ENCODE results near the gene RANBP10. TPM values are rescaled to one million over a fixed set of nuclear protein-coding genes. Genes with fewer than 3 reads are reported as not detected.

The RANBP10 gene
- total RNA-seq, 8 experiments from 2014 or later, result 4.3 to 19.8 (median 7.6) TPM

GRCh38 chr16:67782567-67783352 lies 23.6 kb downstream of the RANBP10 start:
- H3K4me1 ChIP-seq (replicated peaks in 1 of 2), result no peaks in the 10 kb centered on the region
- no peak for ATAC-seq (replicated peaks in 6 of 8)
- no peak overlapping the region for H3K4me3 ChIP-seq
- WGBS, 10 experiments, result 87 to 100% (median 100%) methylated on average over 1 to 9 of the region's 12 CpGs; no CpG with 5 or more reads in 1 of the 10 experiments
- no peak overlapping the region for H3K27ac ChIP-seq
- in situ Hi-C loops (cut with MboI; ENCODE audit: low pct_unique_long_range_greater_than_20kb in 2 of 9, low sequenced_read_pairs in 9 of 9, unreplicated experiment in 9 of 9), result no loop called here

GRCh38 chr16:67781565-67781921 lies 24.8 kb downstream of the RANBP10 start:
- H3K4me3 ChIP-seq, result no peak overlapping the region
- in situ Hi-C loops (cut with MboI; ENCODE audit: low pct_unique_long_range_greater_than_20kb in 2 of 9, low sequenced_read_pairs in 9 of 9, unreplicated experiment in 9 of 9), result no loop called here

GRCh38 chr16:67780847-67781564 lies 25.4 kb downstream of the RANBP10 start:
- in situ Hi-C loops (cut with MboI; ENCODE audit: low pct_unique_long_range_greater_than_20kb in 2 of 9, low sequenced_read_pairs in 9 of 9, unreplicated experiment in 9 of 9), result no loop called here
- ATAC-seq (replicated peaks in 6 of 8), result no peak
- 93 to 100% (median 96%) methylated on average over 2 to 5 of the region's 7 CpGs; no CpG with 5 or more reads in 4 of the 10 experiments for WGBS, 10 experiments

More at GRCh38 chr16:67781565-67781921, 24.8 kb downstream of the RANBP10 start:
- Histone ChIP-seq H3K4me1 (replicated peaks in 1 of 2) (no peaks in the 10 kb centered on the region), H3K27ac (no peak overlapping the region)
- ATAC-seq (replicated peaks in 6 of 8), result no peak
- 76 to 100% (median 95%) methylated on average over 2 to 5 of the region's 5 CpGs; no CpG with 5 or more reads in 4 of the 10 experiments for WGBS, 10 experiments

GRCh38 chr16:67779256-67780014 lies 26.9 kb downstream of the RANBP10 start:
- in situ Hi-C loops (cut with MboI; ENCODE audit: low pct_unique_long_range_greater_than_20kb in 2 of 9, low sequenced_read_pairs in 9 of 9, unreplicated experiment in 9 of 9), result no loop called here
- WGBS, 10 experiments, result 20 to 100% (median 93%) methylated on average over 1 to 3 of the region's 5 CpGs; no CpG with 5 or more reads in 2 of the 10 experiments
- no peak for ATAC-seq (replicated peaks in 6 of 8)
- no peaks in the 10 kb centered on the region for H3K4me1 ChIP-seq (replicated peaks in 1 of 2)
- H3K4me3 ChIP-seq, result no peak overlapping the region
- no peak overlapping the region for H3K27ac ChIP-seq

More at GRCh38 chr16:67780847-67781564, 25.4 kb downstream of the RANBP10 start:
- H3K27ac ChIP-seq, result no peak overlapping the region
- H3K4me3 ChIP-seq, result no peak overlapping the region
- H3K4me1 ChIP-seq (replicated peaks in 1 of 2), result no peaks in the 10 kb centered on the region

GRCh38 chr16:67775273-67775672 lies 31.1 kb downstream of the RANBP10 start:
- no peak for ATAC-seq (replicated peaks in 6 of 8)
- Histone ChIP-seq H3K4me1 (replicated peaks in 1 of 2) (peaks cover 4 to 9% of the 10 kb centered on the region in 2 donors), H3K27ac (no peak overlapping the region), H3K4me3 (no peak overlapping the region)
- in situ Hi-C loops (cut with MboI; ENCODE audit: low pct_unique_long_range_greater_than_20kb in 2 of 9, low sequenced_read_pairs in 9 of 9, unreplicated experiment in 9 of 9), result no loop called here
- 63 to 100% (median 96%) methylated on average over 1 to 6 of the region's 6 CpGs; no CpG with 5 or more reads in 2 of the 10 experiments for WGBS, 10 experiments

GRCh38 chr16:67774457-67774853 lies 31.9 kb downstream of the RANBP10 start:
- 80 to 100% (median 90%) methylated on average over 1 of the region's 3 CpGs; no CpG with 5 or more reads in 6 of the 10 experiments for WGBS, 10 experiments
- H3K4me3 ChIP-seq, result no peak overlapping the region
- H3K4me1 ChIP-seq (replicated peaks in 1 of 2), result peaks cover 5 to 13% of the 10 kb centered on the region in 2 donors
- no peak for ATAC-seq (replicated peaks in 6 of 8)
- in situ Hi-C loops (cut with MboI; ENCODE audit: low pct_unique_long_range_greater_than_20kb in 2 of 9, low sequenced_read_pairs in 9 of 9, unreplicated experiment in 9 of 9), result no loop called here
- no peak overlapping the region for H3K27ac ChIP-seq

GRCh38 chr16:67773569-67774456 lies 32.5 kb downstream of the RANBP10 start:
- no peak overlapping the region for H3K4me3 ChIP-seq
- ATAC-seq (replicated peaks in 6 of 8), result no peak
- in situ Hi-C loops (cut with MboI; ENCODE audit: low pct_unique_long_range_greater_than_20kb in 2 of 9, low sequenced_read_pairs in 9 of 9, unreplicated experiment in 9 of 9), result no loop called here
- no peak overlapping the region for H3K27ac ChIP-seq
- H3K4me1 ChIP-seq (replicated peaks in 1 of 2), result peaks cover 5 to 13% of the 10 kb centered on the region in 2 donors
- WGBS, 10 experiments, result 48 to 100% (median 76%) methylated on average over 1 to 4 of the region's 6 CpGs; no CpG with 5 or more reads in 3 of the 10 experiments

GRCh38 chr16:67773099-67773498 lies 33.3 kb downstream of the RANBP10 start:
- ATAC-seq (replicated peaks in 6 of 8), result no peak
- in situ Hi-C loops (cut with MboI; ENCODE audit: low pct_unique_long_range_greater_than_20kb in 2 of 9, low sequenced_read_pairs in 9 of 9, unreplicated experiment in 9 of 9), result no loop called here
- H3K27ac ChIP-seq, result no peak overlapping the region
- WGBS, 10 experiments, result 21 to 100% (median 71%) methylated on average over 1 to 4 of the region's 4 CpGs; no CpG with 5 or more reads in 4 of the 10 experiments
- no peak overlapping the region for H3K4me3 ChIP-seq
- peaks cover 5 to 13% of the 10 kb centered on the region in 2 donors for H3K4me1 ChIP-seq (replicated peaks in 1 of 2)

GRCh38 chr16:67770346-67770991 lies 35.9 kb downstream of the RANBP10 start:
- peak overlapping the region; percentile 2 to 59 for H3K27ac ChIP-seq
- peak in 2 of 8 experiments; percentile 35 to 38 for ATAC-seq (replicated peaks in 6 of 8)
- peaks cover 5 to 13% of the 10 kb centered on the region in 2 donors for H3K4me1 ChIP-seq (replicated peaks in 1 of 2)
- in situ Hi-C loops (cut with MboI; ENCODE audit: low pct_unique_long_range_greater_than_20kb in 2 of 9, low sequenced_read_pairs in 9 of 9, unreplicated experiment in 9 of 9), result no loop called here
- WGBS, 10 experiments, result 28 to 97% (median 66%) methylated on average over 1 to 6 of the region's 6 CpGs; no CpG with 5 or more reads in 1 of the 10 experiments
- H3K4me3 ChIP-seq, result no peak overlapping the region

- in situ Hi-C loops (cut with MboI; ENCODE audit: low pct_unique_long_range_greater_than_20kb in 2 of 9, low sequenced_read_pairs in 9 of 9, unreplicated experiment in 9 of 9), result no loop called here
- ATAC-seq (replicated peaks in 6 of 8), result peak in 2 of 8 experiments; percentile 36 to 59
- Histone ChIP-seq H3K4me3 (no peak overlapping the region), H3K4me1 (replicated peaks in 1 of 2) (peaks cover 5 to 10% of the 10 kb centered on the region in 2 donors), H3K27ac (no peak overlapping the region)
- 33 to 100% (median 81%) methylated on average over 1 to 7 of the region's 7 CpGs; no CpG with 5 or more reads in 4 of the 10 experiments for WGBS, 10 experiments
Observed at GRCh38 chr16:67767953-67768352, 38.4 kb downstream of the RANBP10 start.

GRCh38 chr16:67766291-67766690 lies 40.1 kb downstream of the RANBP10 start:
- no peak overlapping the region for H3K4me3 ChIP-seq
- peaks cover 5 to 10% of the 10 kb centered on the region in 2 donors for H3K4me1 ChIP-seq (replicated peaks in 1 of 2)
- WGBS, 10 experiments, result 80 to 94% (median 88%) methylated on average over 1 to 4 of the region's 4 CpGs; no CpG with 5 or more reads in 6 of the 10 experiments
- H3K27ac ChIP-seq, result no peak overlapping the region
- in situ Hi-C loops (cut with MboI; ENCODE audit: low pct_unique_long_range_greater_than_20kb in 2 of 9, low sequenced_read_pairs in 9 of 9, unreplicated experiment in 9 of 9), result no loop called here
- no peak for ATAC-seq (replicated peaks in 6 of 8)
